GM12878 (cell line): ENCODE measurements around the gene SPARC. TPM values are rescaled to one million over a fixed set of nuclear protein-coding genes. Genes with fewer than 3 reads are reported as not detected.

Source experiments
- ATAC-seq: fragments of 200-7000 bp; cut with Tn5 transposase; 3 replicates; pipeline ENCODE4 v1.9.1; 2020; ENCODE audit warnings: mild to moderate bottlenecking, moderate library complexity
- BruUV-seq: library from RNA; stranded (reverse); fragments of 400-500 nt; replicated peaks from 2 replicates; lab custom pipeline; 2021; lab: Mats Ljungman, UMichigan
- CTCF ChIA-PET: fragments of 300-600 bp; sonication (Branson Sonifier 250); formaldehyde crosslinking; extraction: SDS; loops from one replicate; lab custom pipeline; 2021; ENCODE audit warnings: inconsistent platforms; lab: Yijun Ruan, JAX
- POLR2A ChIA-PET: fragments of 350-600 bp; formaldehyde crosslinking; extraction: SDS; loops from one replicate; lab custom pipeline; 2021; ENCODE audit warnings: inconsistent platforms; lab: Charles Lee
- RAD21 ChIA-PET: fragments of 300-600 bp; sonication (Branson Sonifier 250); formaldehyde crosslinking; loops from one replicate; lab custom pipeline; 2023; ENCODE audit warnings: antibody characterized with exemption; ENCODE audit not compliant: unreplicated experiment; lab: Charles Lee
- SMC1A ChIA-PET: fragments of 300-600 bp; sonication (Branson Sonifier 250); formaldehyde crosslinking; loops from one replicate; lab custom pipeline; 2023; ENCODE audit not compliant: unreplicated experiment, uncharacterized antibody; lab: Charles Lee
- DNase-seq: peaks from one replicate; pipeline ENCODE4 v3.0.0-alpha.2; 2011; ENCODE audit warnings: low read depth, low spot score
- FAIRE-seq: peaks from 3 replicates; lab custom pipeline; 2011; peaks lifted over from hg19 to GRCh38; lab: Jason Lieb, UNC
- H2AFZ ChIP-seq: 2 replicates; pipeline ENCODE4 v1.6.0; 2011; ENCODE audit warnings: low read depth, low read length, control low read depth; ENCODE audit not compliant: control insufficient read depth
- H3K27ac ChIP-seq: 2 replicates; pipeline ENCODE4 v1.5.1; 2011; ENCODE audit warnings: control low read depth; ENCODE audit not compliant: control insufficient read depth, insufficient read depth
- H3K27me3 ChIP-seq, 2 experiments: replicated peaks in 1 of 2; 2 replicates each; pipeline versions ENCODE4 v1.6.0 to v1.6.1; 2011; ENCODE audit warnings: low read length in 1 of 2; ENCODE audit not compliant: control insufficient read depth in 2 of 2, insufficient read depth in 2 of 2
- H3K36me3 ChIP-seq, 2 experiments: 2 replicates each; pipeline ENCODE4 v1.5.1; 2011; ENCODE audit warnings: low read length in 1 of 2; ENCODE audit not compliant: control insufficient read depth in 2 of 2, insufficient read depth in 2 of 2
- H3K4me1 ChIP-seq: 2 replicates; pipeline ENCODE4 v1.6.1; 2011; ENCODE audit warnings: mild to moderate bottlenecking, low read length, moderate library complexity, mixed read lengths; ENCODE audit not compliant: control insufficient read depth, insufficient read depth
- H3K4me2 ChIP-seq: 2 replicates; pipeline ENCODE4 v1.6.0; 2011; ENCODE audit warnings: control low read depth; ENCODE audit not compliant: control insufficient read depth, insufficient read depth
- H3K4me3 ChIP-seq: fragments of 200-600 bp; sonication (generic); 2 replicates; pipeline ENCODE4 v1.5.1; 2016
- H3K79me2 ChIP-seq: 2 replicates; pipeline ENCODE4 v1.6.0; 2011; ENCODE audit warnings: low read length; ENCODE audit not compliant: control insufficient read depth, insufficient read depth
- H3K9ac ChIP-seq: 2 replicates; pipeline ENCODE4 v1.8.0; 2011; ENCODE audit warnings: low read length, control low read depth, mixed read lengths; ENCODE audit not compliant: control insufficient read depth, insufficient read depth
- H3K9me3 ChIP-seq: replicated peaks from 3 replicates; pipeline ENCODE4 v1.5.1; 2011; ENCODE audit warnings: mild to moderate bottlenecking, low read length; ENCODE audit not compliant: control insufficient read depth, insufficient read depth
- H4K20me1 ChIP-seq: 2 replicates; pipeline ENCODE4 v1.6.0; 2011; ENCODE audit not compliant: control insufficient read depth, insufficient read depth
- ATF7 ChIP-seq: fragments of 450-650 bp; IDR thresholded peaks from 2 replicates; pipeline ENCODE4 v1.6.1; 2016; ENCODE audit warnings: low read depth, mild to moderate bottlenecking
- BCL3 ChIP-seq: IDR thresholded peaks from 2 replicates; pipeline ENCODE4 v1.6.1; 2011; ENCODE audit warnings: borderline replicate concordance, low read depth, mild to moderate bottlenecking, moderate library complexity, low read length; ENCODE audit not compliant: insufficient read depth, poor library complexity, severe bottlenecking
- KLF5 ChIP-seq: fragments of 450-650 bp; IDR thresholded peaks from 2 replicates; pipeline ENCODE4 v1.6.1; 2014; ENCODE audit warnings: mild to moderate bottlenecking; ENCODE audit not compliant: partially characterized antibody
- PAX5 ChIP-seq: IDR thresholded peaks from 2 replicates; pipeline ENCODE4 v1.6.1; 2011; ENCODE audit warnings: low read depth, low read length, borderline replicate concordance
- RUNX3 ChIP-seq: IDR thresholded peaks from 2 replicates; pipeline ENCODE4 v1.6.1; 2012; ENCODE audit warnings: low read length, inconsistent platforms
- SIX5 ChIP-seq: IDR thresholded peaks from 2 replicates; pipeline ENCODE4 v1.6.1; 2011; ENCODE audit warnings: mild to moderate bottlenecking, low read depth, low read length, moderate library complexity; ENCODE audit not compliant: severe bottlenecking
- SMAD5 ChIP-seq: IDR thresholded peaks from 2 replicates; pipeline ENCODE4 v1.6.1; 2016; ENCODE audit warnings: antibody characterized with exemption, low read depth
- SMARCA5 ChIP-seq: fragments of 450-650 bp; IDR thresholded peaks from 2 replicates; pipeline ENCODE4 v1.6.1; 2017; ENCODE audit warnings: mild to moderate bottlenecking
- ZNF384 ChIP-seq: IDR thresholded peaks from 2 replicates; pipeline ENCODE4 v1.6.1; 2012; ENCODE audit warnings: low read depth, mild to moderate bottlenecking, low read length, improper control_type of control experiment, borderline replicate concordance
- WGBS: methylation state at CpG from one replicate; pipeline ENCODE4 v1.1.6; 2016; ENCODE audit warnings: low lambda C conversion rate; ENCODE audit not compliant: insufficient replicate concordance, insufficient coverage; ENCODE audit errors: missing lambda C conversion rate; 5-methylcytosine and 5-hydroxymethylcytosine counted together
- in situ Hi-C: fragments of 300-500 bp; cut with MboI; formaldehyde crosslinking; loops from 9 replicates; pipeline ENCODE4 v1.14.3; 2018; ENCODE audit warnings: mixed read lengths
- intact Hi-C: fragments of 100-400 bp; cut with micrococcal nuclease; formaldehyde crosslinking; loops from one replicate; pipeline ENCODE4 v1.14.2; 2022; ENCODE audit not compliant: unreplicated experiment
- polyA plus RNA-seq, 11 experiments: library from polyadenylated mRNA; depleted of rRNA in 4 of 11; unstranded in 6 of 11; stranded (reverse) in 5 of 11; fragments of >200 nt; fragmentation: Nextera tagmentation in 4 of 11; fragmentation: Illumina TruSeq in 1 of 11; extraction: Ambion mirVana in 4 of 11; extraction: Trizol in 1 of 11; gene quantifications; 1 replicate in 1 of 11; 2 replicates in 10 of 11; pipeline versions ENCODE4 v1.2.1 to v1.2.3, GENCODE V29; 2011 to 2016; ENCODE audit warnings: inconsistent platforms in 2 of 11, missing spikeins in 2 of 11, low read depth in 1 of 11
- total RNA-seq, 4 experiments: library from RNA; depleted of rRNA in 3 of 4; stranded (reverse); fragments of >200 nt in 3 of 4; fragmentation: Illumina TruSeq in 1 of 4; extraction: Trizol in 1 of 4; gene quantifications; 2 replicates each; pipeline versions ENCODE4 v1.2.1 to v1.2.3, GENCODE V29; 2013 to 2021
- TF ChIP-seq, protein P1 (sequence below): IDR thresholded peaks from 2 replicates; pipeline ENCODE4 v1.6.1; 2012; ENCODE audit warnings: low read length, inconsistent platforms

The SPARC gene
- total and polyA plus RNA-seq, 10 of the 15 experiments (the other 5 are each of a cell fraction or from before 2014, with no cell fraction given), result 29.6 to 154 (median 57.0) TPM

DNA sequence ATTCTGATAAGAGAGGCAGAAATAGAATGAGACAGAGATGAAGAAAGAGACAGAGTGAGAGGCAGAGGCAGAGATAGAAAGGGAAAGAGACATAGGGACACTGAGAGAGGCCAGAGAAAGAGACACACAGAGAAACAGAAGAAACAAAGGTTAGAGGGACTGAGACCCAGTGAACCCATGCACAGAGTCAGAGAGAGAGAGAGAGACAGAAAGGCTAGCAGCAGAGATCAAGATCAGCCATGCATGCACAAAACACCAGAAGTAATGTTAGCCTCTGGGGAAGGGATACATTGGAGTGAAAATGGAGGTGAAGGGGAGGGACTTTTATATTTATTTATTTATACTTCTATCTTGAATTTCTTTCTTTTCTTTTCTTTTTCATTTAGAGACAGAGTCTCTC lies 14.1 kb upstream of the SPARC start:
- Histone ChIP-seq H4K20me1 (no peaks in the 10 kb centered on the region), H3K9ac (no peak overlapping the region), H3K79me2 (no peaks in the 10 kb centered on the region), H3K4me2 (0 out of 2 replicates have a peak overlapping the region, but pooled peaks have one; percentile 20), H3K9me3 (no peaks in the 10 kb centered on the region), H3K27ac (peak overlapping the region; percentile 45), H2AFZ (peak overlapping the region; percentile 9; the same call in 1 of the 2 replicates), H3K27me3 (no peaks in the 10 kb centered on the region), H3K4me3 (no peak overlapping the region), H3K36me3 (no peaks in the 10 kb centered on the region), H3K4me1 (peaks cover 43% of the 10 kb centered on the region)
- RAD21 ChIA-PET, result no interaction called here
- SMC1A ChIA-PET, result interaction anchor here (2.2 kb wide), 1 partner anchor 40 kb away, joined by 10 read pairs; no protein-coding TSS in a partner anchor
- POLR2A ChIA-PET, result no interaction called here
- DNase-seq (peak; percentile 56), ATAC-seq (peak; percentile 56), FAIRE-seq (peak; percentile 65)
- CTCF ChIA-PET, result interaction anchor here (9.0 kb wide), 1 partner anchor 19 kb away, joined by 88 read pairs; no protein-coding TSS in a partner anchor
- in situ Hi-C loops (no loop called here), intact Hi-C loops (loop anchor here (5.0 kb wide), 1 partner anchor 39 kb away; no protein-coding TSS in a partner anchor)
- TF ChIP-seq PAX5 (peak; percentile 93), SIX5 (no peak), ZNF384 (no peak)
- BruUV-seq, result no TSS peak

GRCh38 chr5:151700296-151700695 lies 13.6 kb upstream of the SPARC start:
- no peaks in the 10 kb centered on the region for H4K20me1 ChIP-seq
- peak overlapping the region; percentile 45 for H3K27ac ChIP-seq
- POLR2A ChIA-PET, result interaction anchor here (0.6 kb wide), 1 partner anchor 12 kb away, joined by 3 read pairs; no protein-coding TSS in a partner anchor
- in situ Hi-C loops, result no loop called here
- DNase-seq (no peak), FAIRE-seq (no peak)
- intact Hi-C loops, result loop anchor here (5.0 kb wide), 1 partner anchor 38 kb away; no protein-coding TSS in a partner anchor
- H3K9ac ChIP-seq, result no peak overlapping the region
- no peaks in the 10 kb centered on the region for H3K27me3 ChIP-seq
- no peaks in the 10 kb centered on the region for H3K79me2 ChIP-seq
- no peaks in the 10 kb centered on the region for H3K9me3 ChIP-seq
- peaks cover 43% of the 10 kb centered on the region for H3K4me1 ChIP-seq
- H3K4me2 ChIP-seq, result 0 out of 2 replicates have a peak overlapping the region, but pooled peaks have one; percentile 20
- whole genome bisulfite sequencing, result 93% methylated on average over 2 of the region's 2 CpGs
- no peaks in the 10 kb centered on the region for H3K36me3 ChIP-seq
- SMC1A ChIA-PET, result interaction anchor here (1.5 to 2.2 kb wide), 2 partner anchors 18 to 39 kb away, joined by 3 to 10 read pairs; no protein-coding TSS in a partner anchor
- H2AFZ ChIP-seq, result peak overlapping the region; percentile 51; the same call in 1 of the 2 replicates
- no peak overlapping the region for H3K4me3 ChIP-seq
- CTCF ChIA-PET, result no interaction called here
- no TSS peak for BruUV-seq
- RAD21 ChIA-PET, result no interaction called here
- TF ChIP-seq BCL3 (no peak), SMAD5 (no peak), KLF5 (no peak), SMARCA5 (no peak), ATF7 (no peak), RUNX3 (no peak)
- TF ChIP-seq, protein P1, sequence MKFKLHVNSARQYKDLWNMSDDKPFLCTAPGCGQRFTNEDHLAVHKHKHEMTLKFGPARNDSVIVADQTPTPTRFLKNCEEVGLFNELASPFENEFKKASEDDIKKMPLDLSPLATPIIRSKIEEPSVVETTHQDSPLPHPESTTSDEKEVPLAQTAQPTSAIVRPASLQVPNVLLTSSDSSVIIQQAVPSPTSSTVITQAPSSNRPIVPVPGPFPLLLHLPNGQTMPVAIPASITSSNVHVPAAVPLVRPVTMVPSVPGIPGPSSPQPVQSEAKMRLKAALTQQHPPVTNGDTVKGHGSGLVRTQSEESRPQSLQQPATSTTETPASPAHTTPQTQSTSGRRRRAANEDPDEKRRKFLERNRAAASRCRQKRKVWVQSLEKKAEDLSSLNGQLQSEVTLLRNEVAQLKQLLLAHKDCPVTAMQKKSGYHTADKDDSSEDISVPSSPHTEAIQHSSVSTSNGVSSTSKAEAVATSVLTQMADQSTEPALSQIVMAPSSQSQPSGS, result no peak
- TF ChIP-seq, all 136 proteins: peak for 0
- ATAC-seq, result peak; percentile 19
